ENCODE results near the gene NKTR.
"Not testable (repeated sequence)": the region's sequence is repeated elsewhere in the genome, so short reads cannot be mapped to it uniquely, and the experiment has no call there.

Gene NKTR

GRCh38 chr3:42600111-42600957 is at the start of gene NKTR:
Gene NKTR, plus strand, starts transcription at chr3:42600686. Its CDS starts 321 bp downstream, at chr3:42601007.
- Histone ChIP-seq H3K4me1 (ENCODE audit: insufficient read depth, insufficient read length) (no peaks in the 10 kb centered on the region), H3K27me3 (ENCODE audit: insufficient read depth, insufficient read length) (no peaks in the 10 kb centered on the region), H3K36me3 (ENCODE audit: insufficient read depth, insufficient read length, low read length) (peaks cover 32% of the 10 kb centered on the region), H3K9ac (ENCODE audit: insufficient read length, low read depth) (peak within 1 kb of the TSS; percentile 98), H3K4me3 (ENCODE audit: insufficient read length, low read depth) (peak within 1 kb of the TSS; percentile 86), H3K9me3 (ENCODE audit: insufficient read depth, low read length) (no peaks in the 10 kb centered on the region)
- TF ChIP-seq SUZ12 (IDR thresholded peaks at IDR 0.05; ENCODE audit: extremely low read depth, insufficient read depth, insufficient read length) (no peak), ZNF274 (IDR thresholded peaks at IDR 0.05; ENCODE audit: low read depth, low read length) (no peak), YY1 (IDR thresholded peaks at IDR 0.05; ENCODE audit: insufficient read depth, insufficient read length) (no peak)
- DNase-seq (ENCODE audit: low read depth, low spot score): peak; percentile 97

- DNase-seq (ENCODE audit: low read depth, low spot score): no peak
- no peak overlapping the region for H3K9ac ChIP-seq (ENCODE audit: insufficient read length, low read depth)
- H3K4me1 ChIP-seq (ENCODE audit: insufficient read depth, insufficient read length): peaks cover 2% of the 10 kb centered on the region
- TF ChIP-seq SUZ12 (IDR thresholded peaks at IDR 0.05; ENCODE audit: extremely low read depth, insufficient read depth, insufficient read length) (no peak), ZNF274 (IDR thresholded peaks at IDR 0.05; ENCODE audit: low read depth, low read length) (no peak), YY1 (IDR thresholded peaks at IDR 0.05; ENCODE audit: insufficient read depth, insufficient read length) (no peak)
- H3K4me3 ChIP-seq (ENCODE audit: insufficient read length, low read depth): no peak overlapping the region
- H3K36me3 ChIP-seq (ENCODE audit: insufficient read depth, insufficient read length, low read length): peaks cover 74% of the 10 kb centered on the region
- H3K27me3 ChIP-seq (ENCODE audit: insufficient read depth, insufficient read length): no peaks in the 10 kb centered on the region
- no peaks in the 10 kb centered on the region for H3K9me3 ChIP-seq (ENCODE audit: insufficient read depth, low read length)
These were observed 47.7 kb upstream of the NKTR start for GRCh38 chr3:42552830-42553229.

GRCh38 chr3:42556089-42556632 is 44.3 kb upstream of the NKTR start:
- H3K9me3 ChIP-seq (ENCODE audit: insufficient read depth, low read length): no peaks in the 10 kb centered on the region
- H3K4me1 ChIP-seq (ENCODE audit: insufficient read depth, insufficient read length): peaks cover 2% of the 10 kb centered on the region
- H3K36me3 ChIP-seq (ENCODE audit: insufficient read depth, insufficient read length, low read length): peaks cover 84% of the 10 kb centered on the region
- DNase-seq (ENCODE audit: low read depth, low spot score): no peak
- no peak overlapping the region for H3K4me3 ChIP-seq (ENCODE audit: insufficient read length, low read depth)
- H3K27me3 ChIP-seq (ENCODE audit: insufficient read depth, insufficient read length): no peaks in the 10 kb centered on the region
- no peak overlapping the region for H3K9ac ChIP-seq (ENCODE audit: insufficient read length, low read depth)
- no peak for TF ChIP-seq ZNF274 (IDR thresholded peaks at IDR 0.05; ENCODE audit: low read depth, low read length)
- TF ChIP-seq SUZ12 (IDR thresholded peaks at IDR 0.05; ENCODE audit: extremely low read depth, insufficient read depth, insufficient read length): no peak
- TF ChIP-seq YY1 (IDR thresholded peaks at IDR 0.05; ENCODE audit: insufficient read depth, insufficient read length): no peak

- H3K4me3 ChIP-seq (ENCODE audit: insufficient read length, low read depth); H3K9ac ChIP-seq (ENCODE audit: insufficient read length, low read depth): not testable (repeated sequence)
These were observed 43.7 kb upstream of the NKTR start for GRCh38 chr3:42556817-42557216.

GRCh38 chr3:42557854-42558253 is 42.6 kb upstream of the NKTR start:
- Histone ChIP-seq H3K9me3 (ENCODE audit: insufficient read depth, low read length) (no peaks in the 10 kb centered on the region), H3K4me3 (ENCODE audit: insufficient read length, low read depth) (no peak overlapping the region), H3K36me3 (ENCODE audit: insufficient read depth, insufficient read length, low read length) (peaks cover 82% of the 10 kb centered on the region), H3K27me3 (ENCODE audit: insufficient read depth, insufficient read length) (no peaks in the 10 kb centered on the region), H3K9ac (ENCODE audit: insufficient read length, low read depth) (no peak overlapping the region), H3K4me1 (ENCODE audit: insufficient read depth, insufficient read length) (peaks cover 2% of the 10 kb centered on the region)
- DNase-seq (ENCODE audit: low read depth, low spot score): peak; percentile 18
- TF ChIP-seq SUZ12 (IDR thresholded peaks at IDR 0.05; ENCODE audit: extremely low read depth, insufficient read depth, insufficient read length): no peak
- TF ChIP-seq ZNF274 (IDR thresholded peaks at IDR 0.05; ENCODE audit: low read depth, low read length): no peak
- TF ChIP-seq YY1 (IDR thresholded peaks at IDR 0.05; ENCODE audit: insufficient read depth, insufficient read length): no peak

More at GRCh38 chr3:42556817-42557216, 43.7 kb upstream of the NKTR start:
- peaks cover 83% of the 10 kb centered on the region for H3K36me3 ChIP-seq (ENCODE audit: insufficient read depth, insufficient read length, low read length)
- DNase-seq (ENCODE audit: low read depth, low spot score); H3K27me3 ChIP-seq (ENCODE audit: insufficient read depth, insufficient read length); H3K9me3 ChIP-seq (ENCODE audit: insufficient read depth, low read length); H3K4me1 ChIP-seq (ENCODE audit: insufficient read depth, insufficient read length): not testable (repeated sequence)

- TF ChIP-seq ZNF274 (IDR thresholded peaks at IDR 0.05; ENCODE audit: low read depth, low read length): no peak
- no peak for TF ChIP-seq SUZ12 (IDR thresholded peaks at IDR 0.05; ENCODE audit: extremely low read depth, insufficient read depth, insufficient read length)
- TF ChIP-seq YY1 (IDR thresholded peaks at IDR 0.05; ENCODE audit: insufficient read depth, insufficient read length): no peak
- peaks cover 80% of the 10 kb centered on the region for H3K36me3 ChIP-seq (ENCODE audit: insufficient read depth, insufficient read length, low read length)
These were observed 38.2 kb upstream of the NKTR start for GRCh38 chr3:42562047-42562907.

More at GRCh38 chr3:42562047-42562907, 38.2 kb upstream of the NKTR start:
- Histone ChIP-seq H3K4me3 (ENCODE audit: insufficient read length, low read depth) (no peak overlapping the region), H3K9me3 (ENCODE audit: insufficient read depth, low read length) (no peaks in the 10 kb centered on the region), H3K9ac (ENCODE audit: insufficient read length, low read depth) (no peak overlapping the region), H3K27me3 (ENCODE audit: insufficient read depth, insufficient read length) (no peaks in the 10 kb centered on the region), H3K4me1 (ENCODE audit: insufficient read depth, insufficient read length) (no peaks in the 10 kb centered on the region)
- DNase-seq (ENCODE audit: low read depth, low spot score): no peak

All from NT2/D1 (cell line).